HepG2 (cell line): Measurements from ENCODE around the gene SEPTIN5. TPM values are rescaled to one million over a fixed set of nuclear protein-coding genes. Genes with fewer than 3 reads are reported as not detected.
A peak's percentile ranks its signal among the peaks of the same experiment; 100 is the strongest.

Source experiments
- ARHGAP35 ChIP-seq: sonication (generic); formaldehyde crosslinking; IDR thresholded peaks from 2 replicates; pipeline ENCODE4 v1.9.0; 2022; ENCODE audit warnings: mild to moderate bottlenecking, inconsistent platforms, moderate library complexity, missing genetic modification reagents, borderline replicate concordance
- CEBPB ChIP-seq: IDR thresholded peaks from 2 replicates; pipeline ENCODE4 v1.6.1; 2011; ENCODE audit warnings: low read depth, low read length, improper control_type of control experiment, borderline replicate concordance
- EHMT2 ChIP-seq: fragments of 200-600 bp; sonication (generic); IDR thresholded peaks from 2 replicates; pipeline ENCODE4 v1.7.0; 2017; ENCODE audit warnings: antibody characterized with exemption, low read depth, low read length, borderline replicate concordance
- HMGA1 ChIP-seq: sonication (generic); formaldehyde crosslinking; conservative IDR thresholded peaks from 2 replicates; pipeline ENCODE4 v1.4.0; 2020; ENCODE audit warnings: missing genetic modification reagents
- KAT2B ChIP-seq: fragments of 150-350 bp; IDR thresholded peaks from 2 replicates; pipeline ENCODE4 v1.6.1; 2014; ENCODE audit warnings: low read depth, low read length, borderline replicate concordance
- NPAS2 ChIP-seq: sonication (generic); formaldehyde crosslinking; IDR thresholded peaks from 2 replicates; pipeline ENCODE4 v1.8.0; 2022; ENCODE audit warnings: mild to moderate bottlenecking, missing genetic modification reagents, borderline replicate concordance
- POLR2A ChIP-seq, 2 experiments: IDR thresholded peaks; 2 replicates each; pipeline ENCODE4 v1.6.1; 2011; ENCODE audit warnings: low read depth in 2 of 2, low read length in 2 of 2, mild to moderate bottlenecking in 1 of 2, moderate library complexity in 1 of 2; ENCODE audit not compliant: insufficient read depth in 1 of 2
- RBFOX2 ChIP-seq: fragments of 200-400 bp; formaldehyde crosslinking; IDR thresholded peaks from 2 replicates; pipeline ENCODE4 v1.6.1; 2017; ENCODE audit warnings: low read depth, mild to moderate bottlenecking, low read length
- SAP130 ChIP-seq: IDR thresholded peaks from 2 replicates; pipeline ENCODE4 v1.6.1; 2016; ENCODE audit warnings: low read depth
- SMARCE1 ChIP-seq: fragments of 450-650 bp; IDR thresholded peaks from 2 replicates; pipeline ENCODE4 v1.6.1; 2017; ENCODE audit warnings: borderline replicate concordance
- SOX13 ChIP-seq, 3 experiments: fragments of 450-650 bp in 1 of 3; sonication (generic) in 1 of 3; formaldehyde crosslinking in 1 of 3; IDR thresholded peaks in 2 of 3; conservative IDR thresholded peaks in 1 of 3; 2 replicates each; pipeline versions ENCODE4 v1.5.0 to v1.6.1; 2016 to 2020; ENCODE audit warnings: antibody characterized with exemption in 1 of 3, mild to moderate bottlenecking in 1 of 3, missing compliant biosample characterization in 1 of 3, missing genetic modification reagents in 1 of 3, moderate library complexity in 1 of 3
- TBX3 ChIP-seq: fragments of 450-650 bp; IDR thresholded peaks from 2 replicates; pipeline ENCODE4 v1.6.1; 2017; ENCODE audit warnings: antibody characterized with exemption, mild to moderate bottlenecking, inconsistent platforms, borderline replicate concordance
- ZNF160 ChIP-seq: sonication (generic); formaldehyde crosslinking; IDR thresholded peaks from 2 replicates; pipeline ENCODE4 v1.8.0; 2022; ENCODE audit warnings: mild to moderate bottlenecking, inconsistent platforms, missing genetic modification reagents
- ZNF235 ChIP-seq: sonication (generic); formaldehyde crosslinking; IDR thresholded peaks from 2 replicates; pipeline ENCODE4 v1.8.1; 2023; ENCODE audit warnings: mild to moderate bottlenecking, missing genetic modification reagents, borderline replicate concordance
- ZNF253 ChIP-seq: sonication (generic); formaldehyde crosslinking; IDR thresholded peaks from 2 replicates; pipeline ENCODE4 v1.8.0; 2022; ENCODE audit warnings: mild to moderate bottlenecking, missing genetic modification reagents, borderline replicate concordance
- ZNF333 ChIP-seq: sonication (generic); formaldehyde crosslinking; IDR thresholded peaks from 2 replicates; pipeline ENCODE4 v1.4.0; 2020; ENCODE audit warnings: mild to moderate bottlenecking, missing genetic modification reagents, borderline replicate concordance
- ZNF768 ChIP-seq: sonication (generic); formaldehyde crosslinking; IDR thresholded peaks from 2 replicates; pipeline ENCODE4 v1.4.0; 2020; ENCODE audit warnings: missing genetic modification reagents
- ZNF775 ChIP-seq: sonication (generic); formaldehyde crosslinking; IDR thresholded peaks from 2 replicates; pipeline ENCODE4 v1.4.0; 2020; ENCODE audit warnings: missing genetic modification reagents, mild to moderate bottlenecking, moderate library complexity, borderline replicate concordance
- ZNF83 ChIP-seq: sonication (generic); formaldehyde crosslinking; IDR thresholded peaks from 2 replicates; pipeline ENCODE4 v1.4.0; 2020; ENCODE audit warnings: missing genetic modification reagents, mild to moderate bottlenecking, borderline replicate concordance
- polyA plus RNA-seq, 8 experiments: library from polyadenylated mRNA; depleted of rRNA in 3 of 8; stranded (reverse) in 7 of 8; unstranded in 1 of 8; fragments of >200 nt; fragmentation: Illumina TruSeq in 4 of 8; extraction: Trizol in 4 of 8; gene quantifications; 2 replicates each; pipeline versions ENCODE4 v1.2.1 to v1.2.3, GENCODE V29; 2011 to 2016; ENCODE audit warnings: low read depth in 4 of 8, missing spikeins in 1 of 8, mixed read lengths in 1 of 8; ENCODE audit not compliant: insufficient read depth in 1 of 8
- total RNA-seq, 5 experiments: library from RNA; depleted of rRNA; stranded (reverse); fragments of >200 nt; fragmentation: Illumina TruSeq; extraction: Trizol; gene quantifications; 2 replicates each; pipeline ENCODE4 v1.2.3, GENCODE V29; 2016; ENCODE audit warnings: low read depth in 1 of 5
- TF ChIP-seq, protein P1 (sequence below): sonication (generic); formaldehyde crosslinking; IDR thresholded peaks from 2 replicates; pipeline ENCODE4 v1.4.0; 2020; ENCODE audit warnings: missing genetic modification reagents
- TF ChIP-seq, protein P2 (sequence below): IDR thresholded peaks from 2 replicates; pipeline ENCODE4 v1.6.1; 2016; ENCODE audit warnings: low read depth, missing genetic modification reagents, missing compliant biosample characterization

The SEPTIN5 gene
- total and polyA plus RNA-seq, 2 of the 13 experiments (the other 11 are each of a cell fraction or from before 2014, with no cell fraction given): 0.33 TPM; not detected in 1

DNA sequence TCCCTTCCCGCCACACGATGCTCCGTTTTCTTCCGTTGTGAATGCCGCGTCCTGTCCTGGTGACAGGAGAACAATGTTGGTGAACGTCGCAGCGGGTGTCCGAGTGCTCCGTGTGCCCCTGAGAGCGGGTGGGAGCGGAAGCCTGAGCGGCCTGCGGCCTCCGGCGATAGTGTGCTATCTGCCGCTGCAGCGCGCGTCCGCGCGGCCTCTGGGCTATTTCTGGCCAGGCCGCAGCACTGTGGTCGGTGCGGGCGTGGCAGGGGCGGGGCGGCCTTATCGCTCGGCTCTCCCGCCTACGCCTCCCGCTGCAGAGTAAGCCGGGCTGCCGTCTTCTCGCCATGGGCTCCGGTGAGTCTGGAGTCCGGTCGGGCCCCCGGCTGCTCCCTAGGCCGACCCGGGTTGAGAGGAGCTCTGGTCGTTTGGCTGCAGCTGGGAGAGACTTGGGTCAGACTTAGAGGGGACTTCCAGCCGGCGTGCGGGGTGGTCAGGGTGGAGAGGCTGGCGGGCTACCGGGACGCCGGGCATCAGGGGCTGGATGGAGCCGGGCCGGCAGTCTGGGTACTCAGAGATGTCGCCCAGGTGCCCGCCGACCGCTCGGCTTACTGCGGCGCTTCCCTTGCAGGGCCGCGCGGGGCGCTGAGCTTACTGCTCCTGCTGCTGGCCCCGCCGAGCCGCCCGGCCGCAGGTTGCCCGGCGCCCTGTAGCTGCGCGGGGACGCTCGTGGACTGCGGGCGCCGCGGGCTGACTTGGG lies 9.1 kb downstream of the SEPTIN5 start, which contains the start of gene GP1BB (continued):
- TF ChIP-seq TBX3: no peak
- no peak for TF ChIP-seq ZNF83 (CRISPR knock-in tag)
- no peak for TF ChIP-seq ZNF235 (CRISPR knock-in tag)
- 0 out of 2 replicates have a peak, but pooled peaks have one; percentile 29 for TF ChIP-seq RBFOX2
- TF ChIP-seq ZNF160: no peak
- TF ChIP-seq KAT2B: no peak
- no peak for TF ChIP-seq CEBPB
- no peak for TF ChIP-seq EHMT2
- no peak for TF ChIP-seq ZNF775 (CRISPR knock-in tag)
- no peak for TF ChIP-seq ZNF253
- TF ChIP-seq, protein P1, sequence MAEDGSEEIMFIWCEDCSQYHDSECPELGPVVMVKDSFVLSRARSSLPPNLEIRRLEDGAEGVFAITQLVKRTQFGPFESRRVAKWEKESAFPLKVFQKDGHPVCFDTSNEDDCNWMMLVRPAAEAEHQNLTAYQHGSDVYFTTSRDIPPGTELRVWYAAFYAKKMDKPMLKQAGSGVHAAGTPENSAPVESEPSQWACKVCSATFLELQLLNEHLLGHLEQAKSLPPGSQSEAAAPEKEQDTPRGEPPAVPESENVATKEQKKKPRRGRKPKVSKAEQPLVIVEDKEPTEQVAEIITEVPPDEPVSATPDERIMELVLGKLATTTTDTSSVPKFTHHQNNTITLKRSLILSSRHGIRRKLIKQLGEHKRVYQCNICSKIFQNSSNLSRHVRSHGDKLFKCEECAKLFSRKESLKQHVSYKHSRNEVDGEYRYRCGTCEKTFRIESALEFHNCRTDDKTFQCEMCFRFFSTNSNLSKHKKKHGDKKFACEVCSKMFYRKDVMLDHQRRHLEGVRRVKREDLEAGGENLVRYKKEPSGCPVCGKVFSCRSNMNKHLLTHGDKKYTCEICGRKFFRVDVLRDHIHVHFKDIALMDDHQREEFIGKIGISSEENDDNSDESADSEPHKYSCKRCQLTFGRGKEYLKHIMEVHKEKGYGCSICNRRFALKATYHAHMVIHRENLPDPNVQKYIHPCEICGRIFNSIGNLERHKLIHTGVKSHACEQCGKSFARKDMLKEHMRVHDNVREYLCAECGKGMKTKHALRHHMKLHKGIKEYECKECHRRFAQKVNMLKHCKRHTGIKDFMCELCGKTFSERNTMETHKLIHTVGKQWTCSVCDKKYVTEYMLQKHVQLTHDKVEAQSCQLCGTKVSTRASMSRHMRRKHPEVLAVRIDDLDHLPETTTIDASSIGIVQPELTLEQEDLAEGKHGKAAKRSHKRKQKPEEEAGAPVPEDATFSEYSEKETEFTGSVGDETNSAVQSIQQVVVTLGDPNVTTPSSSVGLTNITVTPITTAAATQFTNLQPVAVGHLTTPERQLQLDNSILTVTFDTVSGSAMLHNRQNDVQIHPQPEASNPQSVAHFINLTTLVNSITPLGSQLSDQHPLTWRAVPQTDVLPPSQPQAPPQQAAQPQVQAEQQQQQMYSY (CRISPR knock-in tag): no peak
- peak; percentile 26 for TF ChIP-seq SAP130
- no peak for TF ChIP-seq ZNF768 (CRISPR knock-in tag)
- TF ChIP-seq ARHGAP35: no peak
- TF ChIP-seq NPAS2 (CRISPR knock-in tag): no peak
- TF ChIP-seq SMARCE1: no peak
- TF ChIP-seq SOX13 (IDR thresholded peaks at IDR 0.05): no peak
- TF ChIP-seq SOX13 (CRISPR knock-in tag; conservative IDR thresholded peaks at IDR 0.05 in 1 of 2, IDR thresholded peaks at IDR 0.05 in 1 of 2): peak in 1 of 2 experiments; percentile 30; a peak in 1 of 4 replicates
- TF ChIP-seq HMGA1 (CRISPR knock-in tag): no peak
- no peak for TF ChIP-seq POLR2A (IDR thresholded peaks at IDR 0.05; ENCODE audit: insufficient read depth in 1 of 2, low read depth in 2 of 2, low read length in 2 of 2)
- TF ChIP-seq, protein P2, sequence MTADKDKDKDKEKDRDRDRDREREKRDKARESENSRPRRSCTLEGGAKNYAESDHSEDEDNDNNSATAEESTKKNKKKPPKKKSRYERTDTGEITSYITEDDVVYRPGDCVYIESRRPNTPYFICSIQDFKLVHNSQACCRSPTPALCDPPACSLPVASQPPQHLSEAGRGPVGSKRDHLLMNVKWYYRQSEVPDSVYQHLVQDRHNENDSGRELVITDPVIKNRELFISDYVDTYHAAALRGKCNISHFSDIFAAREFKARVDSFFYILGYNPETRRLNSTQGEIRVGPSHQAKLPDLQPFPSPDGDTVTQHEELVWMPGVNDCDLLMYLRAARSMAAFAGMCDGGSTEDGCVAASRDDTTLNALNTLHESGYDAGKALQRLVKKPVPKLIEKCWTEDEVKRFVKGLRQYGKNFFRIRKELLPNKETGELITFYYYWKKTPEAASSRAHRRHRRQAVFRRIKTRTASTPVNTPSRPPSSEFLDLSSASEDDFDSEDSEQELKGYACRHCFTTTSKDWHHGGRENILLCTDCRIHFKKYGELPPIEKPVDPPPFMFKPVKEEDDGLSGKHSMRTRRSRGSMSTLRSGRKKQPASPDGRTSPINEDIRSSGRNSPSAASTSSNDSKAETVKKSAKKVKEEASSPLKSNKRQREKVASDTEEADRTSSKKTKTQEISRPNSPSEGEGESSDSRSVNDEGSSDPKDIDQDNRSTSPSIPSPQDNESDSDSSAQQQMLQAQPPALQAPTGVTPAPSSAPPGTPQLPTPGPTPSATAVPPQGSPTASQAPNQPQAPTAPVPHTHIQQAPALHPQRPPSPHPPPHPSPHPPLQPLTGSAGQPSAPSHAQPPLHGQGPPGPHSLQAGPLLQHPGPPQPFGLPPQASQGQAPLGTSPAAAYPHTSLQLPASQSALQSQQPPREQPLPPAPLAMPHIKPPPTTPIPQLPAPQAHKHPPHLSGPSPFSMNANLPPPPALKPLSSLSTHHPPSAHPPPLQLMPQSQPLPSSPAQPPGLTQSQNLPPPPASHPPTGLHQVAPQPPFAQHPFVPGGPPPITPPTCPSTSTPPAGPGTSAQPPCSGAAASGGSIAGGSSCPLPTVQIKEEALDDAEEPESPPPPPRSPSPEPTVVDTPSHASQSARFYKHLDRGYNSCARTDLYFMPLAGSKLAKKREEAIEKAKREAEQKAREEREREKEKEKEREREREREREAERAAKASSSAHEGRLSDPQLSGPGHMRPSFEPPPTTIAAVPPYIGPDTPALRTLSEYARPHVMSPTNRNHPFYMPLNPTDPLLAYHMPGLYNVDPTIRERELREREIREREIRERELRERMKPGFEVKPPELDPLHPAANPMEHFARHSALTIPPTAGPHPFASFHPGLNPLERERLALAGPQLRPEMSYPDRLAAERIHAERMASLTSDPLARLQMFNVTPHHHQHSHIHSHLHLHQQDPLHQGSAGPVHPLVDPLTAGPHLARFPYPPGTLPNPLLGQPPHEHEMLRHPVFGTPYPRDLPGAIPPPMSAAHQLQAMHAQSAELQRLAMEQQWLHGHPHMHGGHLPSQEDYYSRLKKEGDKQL (CRISPR knock-in tag): no peak
- no peak; the same call in 1 of the 2 replicates for TF ChIP-seq ZNF333 (CRISPR knock-in tag)
